A673 (cell line): ENCODE measurements around the gene PLEK2. TPM values are rescaled to one million over a fixed set of nuclear protein-coding genes. Genes with fewer than 3 reads are reported as not detected.

Experiments used
- BruUV-seq: library from RNA; stranded (reverse); fragments of 400-500 nt; replicated peaks from 2 replicates; lab custom pipeline; 2021; lab: Mats Ljungman, UMichigan
- CTCF ChIA-PET: fragments of 300-600 bp; sonication (Branson Sonifier 250); formaldehyde crosslinking; loops from one replicate; lab custom pipeline; 2022; ENCODE audit warnings: antibody characterized with exemption; lab: Charles Lee
- POLR2A ChIA-PET: fragments of 300-600 bp; sonication (Branson Sonifier 250); formaldehyde crosslinking; loops from one replicate; lab custom pipeline; 2022; ENCODE audit warnings: antibody characterized with exemption; ENCODE audit not compliant: low non-redundant PET; lab: Charles Lee
- DNase-seq: peaks from one replicate; pipeline ENCODE4 v3.0.0-alpha.2; 2015; ENCODE audit warnings: low spot score
- H3K27ac ChIP-seq: fragments of 200-600 bp; sonication (generic); 2 replicates; pipeline ENCODE4 v1.5.1; 2016; ENCODE audit warnings: mixed run types, low read depth, mild to moderate bottlenecking, mixed read lengths, antibody characterized with exemption, low read length; ENCODE audit not compliant: poor library complexity, severe bottlenecking
- H3K27me3 ChIP-seq: fragments of 200-600 bp; sonication (generic); replicated peaks from 2 replicates; pipeline ENCODE4 v1.6.1; 2017; ENCODE audit warnings: mixed run types, low read depth, mild to moderate bottlenecking, mixed read lengths, antibody characterized with exemption, low read length; ENCODE audit not compliant: insufficient read depth, poor library complexity
- H3K36me3 ChIP-seq: fragments of 200-600 bp; sonication (generic); 2 replicates; pipeline ENCODE4 v1.6.1; 2016; ENCODE audit warnings: mixed run types, mild to moderate bottlenecking, mixed read lengths, antibody characterized with exemption, low read length; ENCODE audit not compliant: insufficient read depth, poor library complexity, severe bottlenecking
- H3K4me1 ChIP-seq: fragments of 200-600 bp; sonication (generic); 2 replicates; pipeline ENCODE4 v1.6.1; 2017; ENCODE audit warnings: mixed run types, mild to moderate bottlenecking, mixed read lengths, antibody characterized with exemption, low read length; ENCODE audit not compliant: insufficient read depth, poor library complexity, severe bottlenecking
- H3K4me3 ChIP-seq: fragments of 200-600 bp; sonication (generic); 2 replicates; pipeline ENCODE4 v1.5.1; 2016; ENCODE audit warnings: low read depth, mixed run types, mild to moderate bottlenecking, mixed read lengths, low read length; ENCODE audit not compliant: poor library complexity, severe bottlenecking
- H3K9me3 ChIP-seq: fragments of 200-600 bp; sonication (generic); 2 replicates; pipeline ENCODE4 v1.6.1; 2016; ENCODE audit warnings: mixed run types, low read depth, mild to moderate bottlenecking, mixed read lengths, antibody characterized with exemption, low read length; ENCODE audit not compliant: poor library complexity, severe bottlenecking
- CTCF ChIP-seq: fragments of 300-800, 200-600 bp; sonication (generic); conservative IDR thresholded peaks from 2 replicates; pipeline ENCODE4 v1.5.1; 2017; ENCODE audit warnings: low read depth, mild to moderate bottlenecking, antibody characterized with exemption, low read length, moderate library complexity, mixed read lengths
- EZH2 ChIP-seq: fragments of 200-600 bp; sonication (generic); IDR thresholded peaks from 2 replicates; pipeline ENCODE4 v1.6.1; 2017; ENCODE audit warnings: borderline replicate concordance, low read depth, mild to moderate bottlenecking, mixed read lengths, antibody characterized with exemption, low read length; ENCODE audit not compliant: poor library complexity, severe bottlenecking
- intact Hi-C: fragments of 100-400 bp; cut with micrococcal nuclease; formaldehyde crosslinking; loops from one replicate; pipeline ENCODE4 v1.10.0; 2022; ENCODE audit not compliant: unreplicated experiment
- total RNA-seq: library from RNA; stranded (reverse); gene quantifications from 2 replicates; pipeline ENCODE4 v1.2.3, GENCODE V29; 2021

The PLEK2 gene
- total RNA-seq, 1 experiment from 2014 or later = 6.8 TPM

- no peak for DNase-seq
- TF ChIP-seq EZH2 (no peak), CTCF (no peak)
- CTCF ChIA-PET = interaction anchor here (0.6 kb wide), 1 partner anchor 1077 kb away, joined by 9 read pairs; no protein-coding TSS in a partner anchor
- no TSS peak for BruUV-seq
- Histone ChIP-seq H3K27ac (no peak overlapping the region), H3K36me3 (no peaks in the 10 kb centered on the region), H3K9me3 (no peaks in the 10 kb centered on the region), H3K4me1 (no peaks in the 10 kb centered on the region), H3K27me3 (no peaks in the 10 kb centered on the region), H3K4me3 (no peak overlapping the region)
- POLR2A ChIA-PET = interaction anchor here (0.5 kb wide), 1 partner anchor 264 kb away, joined by 7 read pairs; no protein-coding TSS in a partner anchor
- intact Hi-C loops = no loop called here
Observed at GRCh38 chr14:67436006-67436866, 24.3 kb upstream of the PLEK2 start.

GRCh38 chr14:67435603-67436002 lies 23.6 kb upstream of the PLEK2 start:
- no TSS peak for BruUV-seq
- Histone ChIP-seq H3K36me3 (no peaks in the 10 kb centered on the region), H3K27me3 (no peaks in the 10 kb centered on the region), H3K4me3 (no peak overlapping the region), H3K9me3 (no peaks in the 10 kb centered on the region), H3K4me1 (no peaks in the 10 kb centered on the region), H3K27ac (no peak overlapping the region)
- no peak for TF ChIP-seq CTCF
- no peak for TF ChIP-seq EZH2
- no peak for DNase-seq
- POLR2A ChIA-PET = no interaction called here
- intact Hi-C loops = no loop called here
- CTCF ChIA-PET = interaction anchor here (0.6 kb wide), 1 partner anchor 1076 kb away, joined by 9 read pairs; no protein-coding TSS in a partner anchor

- POLR2A ChIA-PET = no interaction called here
- BruUV-seq = no TSS peak
Observed at GRCh38 chr14:67432050-67432564, 20.1 kb upstream of the PLEK2 start.

More at GRCh38 chr14:67432050-67432564, 20.1 kb upstream of the PLEK2 start:
- Histone ChIP-seq H3K27ac (no peak overlapping the region), H3K27me3 (no peaks in the 10 kb centered on the region), H3K4me1 (no peaks in the 10 kb centered on the region), H3K36me3 (no peaks in the 10 kb centered on the region), H3K4me3 (no peak overlapping the region), H3K9me3 (no peaks in the 10 kb centered on the region)
- TF ChIP-seq EZH2 (no peak), CTCF (no peak)
- intact Hi-C loops = no loop called here
- CTCF ChIA-PET = interaction anchor here (0.8 kb wide), 1 partner anchor 139 kb away, joined by 3 read pairs; no protein-coding TSS in a partner anchor
- DNase-seq = no peak
